Endodermal cell (in vitro differentiated cells): ENCODE results near the gene ATXN1. TPM values are rescaled to one million over a fixed set of nuclear protein-coding genes. Genes with fewer than 3 reads are reported as not detected.

Experiments
- DNase-seq: peaks from one replicate; pipeline ENCODE4 v3.0.0-alpha.2; 2017
- H3K27ac ChIP-seq: 2 replicates; pipeline ENCODE4 v1.5.1; 2013; ENCODE audit warnings: mild to moderate bottlenecking, low read depth, low read length, moderate library complexity
- H3K27me3 ChIP-seq: 2 replicates; pipeline ENCODE4 v1.6.1; 2013; ENCODE audit warnings: mild to moderate bottlenecking, low read length, moderate library complexity; ENCODE audit not compliant: insufficient read depth, control insufficient read depth, poor library complexity, severe bottlenecking
- H3K36me3 ChIP-seq: 2 replicates; pipeline ENCODE4 v1.7.0; 2013; ENCODE audit warnings: mild to moderate bottlenecking, low read length, moderate library complexity; ENCODE audit not compliant: control insufficient read depth, insufficient read depth
- H3K4me1 ChIP-seq: one replicate; pipeline ENCODE4 v1.7.0; 2013; ENCODE audit warnings: low read length; ENCODE audit not compliant: control insufficient read depth, insufficient read depth
- H3K4me3 ChIP-seq: 2 replicates; pipeline ENCODE4 v1.5.1; 2013; ENCODE audit warnings: mild to moderate bottlenecking, low read length, moderate library complexity
- H3K9ac ChIP-seq: 2 replicates; pipeline ENCODE4 v1.6.1; 2013; ENCODE audit warnings: mild to moderate bottlenecking, low read length, moderate library complexity; ENCODE audit not compliant: poor library complexity, severe bottlenecking; ENCODE audit errors: extremely low read depth
- H3K9me3 ChIP-seq: 2 replicates; pipeline ENCODE4 v1.6.1; 2013; ENCODE audit warnings: mild to moderate bottlenecking, low read length, moderate library complexity; ENCODE audit not compliant: control insufficient read depth
- H3K27ac Mint-ChIP-seq: 2 replicates; pipeline ENCODE4 v1.8.0; 2020; ENCODE audit warnings: mixed read lengths
- H3K27me3 Mint-ChIP-seq: 2 replicates; pipeline ENCODE4 v1.8.0; 2021; ENCODE audit warnings: mild to moderate bottlenecking, mixed read lengths; ENCODE audit not compliant: insufficient read depth
- H3K36me3 Mint-ChIP-seq: 2 replicates; pipeline ENCODE4 v1.8.0; 2020; ENCODE audit warnings: low read depth, mixed read lengths
- H3K4me1 Mint-ChIP-seq: 2 replicates; pipeline ENCODE4 v1.8.0; 2020; ENCODE audit warnings: mixed read lengths
- H3K4me3 Mint-ChIP-seq: 2 replicates; pipeline ENCODE4 v1.8.0; 2020; ENCODE audit warnings: mild to moderate bottlenecking, moderate library complexity, mixed read lengths
- H3K9me3 Mint-ChIP-seq: 2 replicates; pipeline ENCODE4 v1.8.0; 2020; ENCODE audit warnings: mild to moderate bottlenecking, mixed read lengths
- WGBS, 2 experiments: methylation state at CpG; one replicate each; pipeline versions ENCODE4 v1.1.5 to v1.1.7; 2013; ENCODE audit warnings: missing lambda C conversion rate in 2 of 2, mixed read lengths in 1 of 2; ENCODE audit not compliant: insufficient coverage in 1 of 2, insufficient read length in 1 of 2; 5-methylcytosine and 5-hydroxymethylcytosine counted together
- total RNA-seq, 2 donors: library from RNA; stranded (reverse); fragmentation: NEBNext Ultra II Directional in 1 of 2; extraction: Animal tissue kit (Norgen Biotek cat#: 25700) in 1 of 2; gene quantifications; 2 replicates in 1 of 2; 3 replicates in 1 of 2; pipeline ENCODE4 v1.2.1, GENCODE V29; 2021
- TF ChIP-seq, protein P1 (sequence below): fragments of 200-600 bp; sonication (generic); conservative IDR thresholded peaks from 2 replicates; pipeline ENCODE4 v1.5.0; 2021; ENCODE audit warnings: antibody characterized with exemption, mild to moderate bottlenecking

The ATXN1 gene
- total RNA-seq, 2 donors from 2014 or later, result 10.4 to 15.9 TPM

DNA sequence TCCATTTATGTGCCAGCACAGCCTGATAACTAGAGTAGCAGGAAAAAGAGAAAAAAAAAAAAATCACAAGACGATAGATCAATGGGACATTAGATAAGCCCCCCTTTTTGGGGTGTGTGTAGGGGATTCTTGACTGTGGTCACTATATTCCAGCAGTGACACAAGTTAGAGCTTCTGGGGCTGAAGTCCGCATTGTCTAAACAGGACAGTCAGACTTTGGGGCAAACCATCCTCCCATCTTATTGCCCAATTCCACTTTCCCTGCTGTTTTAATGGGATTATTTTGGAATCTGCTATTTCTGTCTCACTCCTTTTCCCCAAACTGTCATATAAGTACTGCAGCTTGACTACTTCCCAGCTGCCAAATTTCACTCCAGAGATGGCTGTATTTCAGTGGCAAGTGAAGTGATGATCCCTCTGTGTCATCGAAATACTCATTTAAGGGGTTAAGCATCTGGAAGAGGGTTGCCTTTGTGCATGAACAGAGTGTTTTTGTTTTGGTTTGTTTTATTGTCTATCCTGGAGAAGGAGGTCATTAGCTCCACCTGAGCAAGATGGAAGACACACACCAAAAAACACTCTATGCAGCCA, 182.5 kb downstream of the ATXN1 start:
- Histone ChIP-seq H3K27me3 (no peaks in the 10 kb centered on the region), H3K27ac (no peak overlapping the region), H3K4me3 (no peak overlapping the region), H3K4me1 (no peaks in the 10 kb centered on the region), H3K36me3 (no peaks in the 10 kb centered on the region), H3K9ac (no peak overlapping the region), H3K9me3 (no peaks in the 10 kb centered on the region)
- Mint-ChIP-seq H3K4me1 (no peaks in the 10 kb centered on the region), H3K27ac (no peak overlapping the region), H3K27me3 (no peaks in the 10 kb centered on the region), H3K9me3 (no peaks in the 10 kb centered on the region), H3K4me3 (no peak overlapping the region), H3K36me3 (no peaks in the 10 kb centered on the region)
- TF ChIP-seq, protein P1, sequence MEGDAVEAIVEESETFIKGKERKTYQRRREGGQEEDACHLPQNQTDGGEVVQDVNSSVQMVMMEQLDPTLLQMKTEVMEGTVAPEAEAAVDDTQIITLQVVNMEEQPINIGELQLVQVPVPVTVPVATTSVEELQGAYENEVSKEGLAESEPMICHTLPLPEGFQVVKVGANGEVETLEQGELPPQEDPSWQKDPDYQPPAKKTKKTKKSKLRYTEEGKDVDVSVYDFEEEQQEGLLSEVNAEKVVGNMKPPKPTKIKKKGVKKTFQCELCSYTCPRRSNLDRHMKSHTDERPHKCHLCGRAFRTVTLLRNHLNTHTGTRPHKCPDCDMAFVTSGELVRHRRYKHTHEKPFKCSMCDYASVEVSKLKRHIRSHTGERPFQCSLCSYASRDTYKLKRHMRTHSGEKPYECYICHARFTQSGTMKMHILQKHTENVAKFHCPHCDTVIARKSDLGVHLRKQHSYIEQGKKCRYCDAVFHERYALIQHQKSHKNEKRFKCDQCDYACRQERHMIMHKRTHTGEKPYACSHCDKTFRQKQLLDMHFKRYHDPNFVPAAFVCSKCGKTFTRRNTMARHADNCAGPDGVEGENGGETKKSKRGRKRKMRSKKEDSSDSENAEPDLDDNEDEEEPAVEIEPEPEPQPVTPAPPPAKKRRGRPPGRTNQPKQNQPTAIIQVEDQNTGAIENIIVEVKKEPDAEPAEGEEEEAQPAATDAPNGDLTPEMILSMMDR, result no peak
- 91% methylated on average over 3 of the region's 3 CpGs; no CpG with 5 or more reads in 1 of the 2 experiments for WGBS, 2 experiments
- no peak for DNase-seq

DNA sequence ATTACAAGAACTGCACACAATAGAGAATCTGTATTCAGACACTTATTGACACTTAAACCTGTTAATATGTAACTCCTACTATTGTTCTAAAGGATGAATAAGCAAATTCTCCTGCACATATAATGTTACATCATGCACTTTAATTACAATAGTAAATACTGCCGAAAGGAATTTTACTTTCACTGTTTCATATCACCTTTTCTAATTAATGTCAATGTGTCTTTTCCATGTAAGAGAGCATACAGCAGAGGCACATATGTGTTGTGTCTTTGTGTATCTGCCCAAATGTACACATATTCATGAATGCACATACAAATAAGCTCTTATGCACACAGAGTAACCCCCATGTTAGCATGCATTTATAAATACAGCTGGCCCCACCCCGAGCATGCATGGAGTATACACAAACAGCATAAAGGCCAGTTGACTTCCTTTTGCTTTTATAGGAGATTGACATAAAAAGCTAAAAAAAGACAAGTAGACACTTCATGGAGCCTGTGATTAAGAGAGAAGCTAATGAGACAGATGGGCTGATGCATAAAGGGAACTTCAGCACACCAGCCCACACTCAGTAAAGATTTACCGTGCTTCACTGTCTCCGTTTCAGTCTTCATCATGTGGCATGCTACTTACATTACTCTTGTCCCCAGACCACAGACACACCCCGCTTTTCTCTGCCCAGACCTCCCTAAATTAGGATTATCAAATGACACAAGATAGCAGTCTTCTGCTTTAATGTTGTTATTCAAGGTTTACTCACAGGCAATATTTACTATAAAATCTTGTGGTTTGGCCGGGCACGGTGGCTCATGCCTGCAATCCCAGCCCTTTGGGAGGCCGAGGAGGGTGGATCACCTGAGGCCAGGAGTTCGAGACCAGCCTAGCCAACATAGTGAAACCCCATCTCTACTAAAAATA, 184.6 kb downstream of the ATXN1 start:
- Mint-ChIP-seq H3K4me3 (no peak overlapping the region), H3K9me3 (no peaks in the 10 kb centered on the region), H3K36me3 (no peaks in the 10 kb centered on the region), H3K27me3 (no peaks in the 10 kb centered on the region), H3K4me1 (no peaks in the 10 kb centered on the region), H3K27ac (no peak overlapping the region)
- TF ChIP-seq, protein P1, result no peak
- H3K9me3 ChIP-seq, result no peaks in the 10 kb centered on the region
- DNase-seq, result no peak
- no peak overlapping the region for H3K9ac ChIP-seq
- H3K4me1 ChIP-seq, result no peaks in the 10 kb centered on the region
- no peaks in the 10 kb centered on the region for H3K27me3 ChIP-seq
- no peak overlapping the region for H3K27ac ChIP-seq
- no peaks in the 10 kb centered on the region for H3K36me3 ChIP-seq
- WGBS, 2 experiments, result 80 to 93% methylated on average over 4 to 9 of the region's 9 CpGs
- no peak overlapping the region for H3K4me3 ChIP-seq

DNA sequence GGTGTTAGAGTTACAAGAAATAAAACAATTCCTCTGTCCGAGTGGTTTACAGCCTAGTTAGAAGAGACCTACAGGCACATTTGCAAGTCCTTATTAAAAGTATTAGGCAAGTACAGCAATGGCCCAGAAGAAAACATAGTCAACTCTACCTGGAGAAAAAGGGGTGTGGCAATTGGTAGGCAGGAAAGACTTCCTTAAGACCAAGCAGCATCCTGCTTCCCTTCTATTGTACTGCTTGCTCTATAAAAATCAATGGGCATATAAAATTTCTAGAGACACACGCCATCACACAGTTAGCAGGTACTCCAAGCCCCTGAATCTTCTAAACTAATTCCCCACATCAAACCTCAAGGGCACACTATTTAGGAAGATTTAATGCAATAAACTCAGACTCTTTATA, 185.6 kb downstream of the ATXN1 start:
- no peaks in the 10 kb centered on the region for H3K4me1 ChIP-seq
- no peaks in the 10 kb centered on the region for H3K9me3 ChIP-seq
- Mint-ChIP-seq H3K9me3 (no peaks in the 10 kb centered on the region), H3K27ac (no peak overlapping the region), H3K36me3 (no peaks in the 10 kb centered on the region), H3K4me3 (no peak overlapping the region), H3K27me3 (no peaks in the 10 kb centered on the region), H3K4me1 (no peaks in the 10 kb centered on the region)
- no peak overlapping the region for H3K4me3 ChIP-seq
- H3K27me3 ChIP-seq, result no peaks in the 10 kb centered on the region
- no peak for DNase-seq
- H3K27ac ChIP-seq, result no peak overlapping the region
- H3K36me3 ChIP-seq, result no peaks in the 10 kb centered on the region
- no peak overlapping the region for H3K9ac ChIP-seq
- WGBS, 2 experiments, result 95 to 100% methylated on average over 2 of the region's 2 CpGs
- TF ChIP-seq, protein P1, result no peak
